Skeletal muscle tissue (tissue), 5 donors: ENCODE measurements around the gene RYR3. TPM values are rescaled to one million over a fixed set of nuclear protein-coding genes. Genes with fewer than 3 reads are reported as not detected.

Experiments
- H3K27ac ChIP-seq: one replicate; pipeline ENCODE4 v1.7.0; 2013; ENCODE audit warnings: mild to moderate bottlenecking, low read depth, low read length, inconsistent platforms
- H3K27me3 ChIP-seq, 3 donors: one replicate each; pipeline ENCODE4 v1.7.0; 2013; ENCODE audit warnings: low read length in 3 of 3; ENCODE audit not compliant: control insufficient read depth in 3 of 3, insufficient read depth in 3 of 3
- H3K36me3 ChIP-seq, 3 donors: one replicate each; pipeline ENCODE4 v1.7.0; 2013; ENCODE audit warnings: low read length in 3 of 3; ENCODE audit not compliant: control insufficient read depth in 3 of 3, insufficient read depth in 3 of 3
- H3K4me1 ChIP-seq, 3 donors: one replicate each; pipeline ENCODE4 v1.7.0; 2013; ENCODE audit warnings: low read length in 3 of 3, mild to moderate bottlenecking in 3 of 3; ENCODE audit not compliant: control insufficient read depth in 3 of 3, insufficient read depth in 3 of 3
- H3K4me3 ChIP-seq, 3 donors: one replicate each; pipeline ENCODE4 v1.7.0; 2013; ENCODE audit warnings: low read length in 3 of 3
- H3K9ac ChIP-seq, 3 donors: one replicate each; pipeline ENCODE4 v1.7.0; 2013; ENCODE audit warnings: low read length in 3 of 3, mild to moderate bottlenecking in 3 of 3, moderate library complexity in 2 of 3, low read depth in 1 of 3
- H3K9me3 ChIP-seq, 3 donors: one replicate each; pipeline ENCODE4 v1.7.0; 2013; ENCODE audit warnings: low read length in 3 of 3; ENCODE audit not compliant: control insufficient read depth in 3 of 3
- small RNA-seq: library from RNA; depleted of rRNA; stranded (forward); fragments of <200 nt; gene quantifications from one replicate; pipeline ENCODE3, GENCODE V24; 2014
- total RNA-seq: library from RNA; depleted of rRNA; stranded (reverse); fragments of >200 nt; gene quantifications from one replicate; pipeline ENCODE4 v1.2.3, GENCODE V29; 2014
- donor health status: Osteomylitis.

The RYR3 gene
- total RNA-seq, 1 donor from 2014 or later, result 50.6 TPM

- no peak overlapping the region for H3K4me3 ChIP-seq
These were observed 583.4 kb downstream of the RYR3 start for GRCh38 chr15:33894193-33894592.

GRCh38 chr15:33902043-33902442 is 591.3 kb downstream of the RYR3 start:
- no peak overlapping the region for H3K27ac ChIP-seq
- H3K4me1 ChIP-seq, result peaks cover 0 to 2% (median 0%) of the 10 kb centered on the region in 3 donors
- no peaks in the 10 kb centered on the region for H3K27me3 ChIP-seq
- no peak overlapping the region for H3K9ac ChIP-seq
- no peaks in the 10 kb centered on the region for H3K36me3 ChIP-seq
- H3K9me3 ChIP-seq, result no peaks in the 10 kb centered on the region
- no peak overlapping the region for H3K4me3 ChIP-seq

More at GRCh38 chr15:33894193-33894592, 583.4 kb downstream of the RYR3 start:
- no peak overlapping the region for H3K9ac ChIP-seq
- no peaks in the 10 kb centered on the region for H3K36me3 ChIP-seq
- H3K9me3 ChIP-seq, result no peaks in the 10 kb centered on the region
- no peaks in the 10 kb centered on the region for H3K27me3 ChIP-seq
- peaks cover 0 to 2% (median 0%) of the 10 kb centered on the region in 3 donors for H3K4me1 ChIP-seq
- H3K27ac ChIP-seq, result no peak overlapping the region

- no peak overlapping the region for H3K9ac ChIP-seq
- no peak overlapping the region for H3K4me3 ChIP-seq
- H3K27ac ChIP-seq, result no peak overlapping the region
- H3K36me3 ChIP-seq, result no peaks in the 10 kb centered on the region
- no peaks in the 10 kb centered on the region for H3K4me1 ChIP-seq
- no peaks in the 10 kb centered on the region for H3K27me3 ChIP-seq
- no peaks in the 10 kb centered on the region for H3K9me3 ChIP-seq
These were observed 592.9 kb downstream of the RYR3 start for GRCh38 chr15:33903661-33904060.

GRCh38 chr15:33907326-33907725 is 596.6 kb downstream of the RYR3 start:
- H3K36me3 ChIP-seq, result no peaks in the 10 kb centered on the region
- no peak overlapping the region for H3K4me3 ChIP-seq
- no peaks in the 10 kb centered on the region for H3K27me3 ChIP-seq
- H3K27ac ChIP-seq, result no peak overlapping the region
- H3K9ac ChIP-seq, result no peak overlapping the region
- H3K4me1 ChIP-seq, result peaks cover 0 to under 1% (median 0%) of the 10 kb centered on the region in 3 donors
- H3K9me3 ChIP-seq, result no peaks in the 10 kb centered on the region

- H3K9ac ChIP-seq, result no peak overlapping the region
These were observed 597.6 kb downstream of the RYR3 start for GRCh38 chr15:33908406-33908805.

GRCh38 chr15:33910741-33911140 is 600.0 kb downstream of the RYR3 start:
- H3K4me3 ChIP-seq, result no peak overlapping the region
- H3K9me3 ChIP-seq, result no peaks in the 10 kb centered on the region
- no peak overlapping the region for H3K9ac ChIP-seq
- H3K36me3 ChIP-seq, result no peaks in the 10 kb centered on the region
- no peak overlapping the region for H3K27ac ChIP-seq
- no peaks in the 10 kb centered on the region for H3K27me3 ChIP-seq
- H3K4me1 ChIP-seq, result peaks cover 0 to 4% (median 0%) of the 10 kb centered on the region in 3 donors

More at GRCh38 chr15:33908406-33908805, 597.6 kb downstream of the RYR3 start:
- H3K4me1 ChIP-seq, result peaks cover 0 to 4% (median 0%) of the 10 kb centered on the region in 3 donors
- H3K36me3 ChIP-seq, result no peaks in the 10 kb centered on the region
- H3K4me3 ChIP-seq, result no peak overlapping the region
- no peaks in the 10 kb centered on the region for H3K27me3 ChIP-seq
- no peak overlapping the region for H3K27ac ChIP-seq
- no peaks in the 10 kb centered on the region for H3K9me3 ChIP-seq

- no peaks in the 10 kb centered on the region for H3K9me3 ChIP-seq
- no peaks in the 10 kb centered on the region for H3K27me3 ChIP-seq
- H3K4me3 ChIP-seq, result no peak overlapping the region
These were observed 601.6 kb downstream of the RYR3 start for GRCh38 chr15:33912326-33912725.

GRCh38 chr15:33913459-33913858 is 602.7 kb downstream of the RYR3 start:
- Histone ChIP-seq H3K9ac (no peak overlapping the region), H3K27ac (no peak overlapping the region), H3K36me3 (no peaks in the 10 kb centered on the region), H3K9me3 (no peaks in the 10 kb centered on the region), H3K4me1 (peaks cover 0 to 4% (median 0%) of the 10 kb centered on the region in 3 donors), H3K4me3 (no peak overlapping the region), H3K27me3 (no peaks in the 10 kb centered on the region)

More at GRCh38 chr15:33912326-33912725, 601.6 kb downstream of the RYR3 start:
- Histone ChIP-seq H3K9ac (no peak overlapping the region), H3K36me3 (no peaks in the 10 kb centered on the region), H3K27ac (no peak overlapping the region), H3K4me1 (peaks cover 0 to 4% (median 0%) of the 10 kb centered on the region in 3 donors)

Small RNA genes lying within 50 kb of the gene (small RNA-seq; reads per million reads assigned to genes)
- not detected for gene RF00019

Other genes starting within 250 kb of the RYR3 start
- 3.7 TPM for gene FMN1, start 116.3 kb upstream of the RYR3 start, total RNA-seq